GM23248 (cell line): ENCODE results near the gene IGSF21. TPM values are rescaled to one million over a fixed set of nuclear protein-coding genes. Genes with fewer than 3 reads are reported as not detected.

ENCODE experiments used
- DNase-seq: peaks from one replicate; pipeline ENCODE4 v3.0.0-alpha.2; 2015
- H2AFZ ChIP-seq: fragments of 200-600 bp; sonication (generic); 2 replicates; pipeline ENCODE4 v1.6.1; 2016; ENCODE audit warnings: antibody characterized with exemption
- H3F3A ChIP-seq: fragments of 200-600 bp; sonication (generic); 2 replicates; pipeline ENCODE4 v1.6.1; 2016; ENCODE audit warnings: mild to moderate bottlenecking, antibody characterized with exemption, mixed run types; ENCODE audit not compliant: insufficient read depth
- H3K27ac ChIP-seq: fragments of 200-600 bp; sonication (generic); 2 replicates; pipeline ENCODE4 v1.5.1; 2016; ENCODE audit warnings: mild to moderate bottlenecking
- H3K27me3 ChIP-seq: fragments of 200-600 bp; sonication (generic); replicated peaks from 2 replicates; pipeline ENCODE4 v1.6.1; 2016; ENCODE audit warnings: mild to moderate bottlenecking; ENCODE audit not compliant: insufficient read depth
- H3K36me3 ChIP-seq: fragments of 200-600 bp; sonication (generic); 2 replicates; pipeline ENCODE4 v1.6.1; 2016; ENCODE audit warnings: low read depth, mild to moderate bottlenecking
- H3K4me1 ChIP-seq: fragments of 200-600 bp; sonication (generic); 2 replicates; pipeline ENCODE4 v1.6.1; 2016; ENCODE audit warnings: mild to moderate bottlenecking; ENCODE audit not compliant: insufficient read depth
- H3K4me2 ChIP-seq: fragments of 200-600 bp; sonication (generic); one replicate; pipeline ENCODE4 v1.6.1; 2016; ENCODE audit warnings: mild to moderate bottlenecking; ENCODE audit not compliant: unreplicated experiment
- H3K4me3 ChIP-seq: fragments of 200-600 bp; sonication (generic); 2 replicates; pipeline ENCODE4 v1.5.1; 2016; ENCODE audit warnings: mild to moderate bottlenecking
- H3K79me2 ChIP-seq: fragments of 200-600 bp; sonication (generic); 2 replicates; pipeline ENCODE4 v1.6.1; 2016; ENCODE audit warnings: mild to moderate bottlenecking; ENCODE audit not compliant: insufficient read depth
- H3K9ac ChIP-seq: fragments of 200-600 bp; sonication (generic); 2 replicates; pipeline ENCODE4 v1.6.1; 2016; ENCODE audit warnings: mild to moderate bottlenecking
- H3K9me2 ChIP-seq: fragments of 200-600 bp; sonication (generic); 2 replicates; pipeline ENCODE4 v1.6.1; 2016; ENCODE audit warnings: mixed run types, mild to moderate bottlenecking, moderate library complexity; ENCODE audit not compliant: insufficient read depth
- H3K9me3 ChIP-seq: fragments of 200-600 bp; sonication (generic); one replicate; pipeline ENCODE4 v1.6.1; 2017; ENCODE audit warnings: low read depth
- H4K20me1 ChIP-seq: fragments of 200-600 bp; sonication (generic); 2 replicates; pipeline ENCODE4 v1.6.0; 2016; ENCODE audit not compliant: insufficient read depth
- EZH2 ChIP-seq: fragments of 200-600 bp; sonication (generic); IDR thresholded peaks from 2 replicates; pipeline ENCODE4 v1.6.1; 2018; ENCODE audit warnings: antibody characterized with exemption, mild to moderate bottlenecking; ENCODE audit not compliant: insufficient read depth, poor library complexity, severe bottlenecking
- EZH2phosphoT487 ChIP-seq: fragments of 200-600 bp; sonication (generic); IDR thresholded peaks from 2 replicates; pipeline ENCODE4 v1.6.1; 2018; ENCODE audit warnings: antibody characterized with exemption, moderate library complexity, mild to moderate bottlenecking, low read depth; ENCODE audit not compliant: insufficient read depth
- WGBS, 2 experiments: methylation state at CpG; one replicate each; pipeline ENCODE4 v1.1.6; 2015 to 2017; ENCODE audit warnings: low lambda C conversion rate in 2 of 2, low coverage in 1 of 2; ENCODE audit errors: missing lambda C conversion rate in 2 of 2; 5-methylcytosine and 5-hydroxymethylcytosine counted together
- in situ Hi-C: fragments of 300-500 bp; cut with MboI; formaldehyde crosslinking; loops from 2 replicates; pipeline ENCODE4 v1.15.0; 2020
- polyA plus RNA-seq: library from polyadenylated mRNA; unstranded; fragments of >200 nt; fragmentation: Nextera tagmentation; extraction: Ambion mirVana; gene quantifications from 2 replicates; pipeline ENCODE4 v1.2.1, GENCODE V29; 2016
- total RNA-seq: library from RNA; depleted of rRNA; stranded (reverse); fragments of >200 nt; shearing (Covaris generic); gene quantifications from 2 replicates; pipeline ENCODE4 v1.2.3, GENCODE V29; 2014

IGSF21 gene
- total and polyA plus RNA-seq, 2 experiments from 2014 or later = not detected

DNA sequence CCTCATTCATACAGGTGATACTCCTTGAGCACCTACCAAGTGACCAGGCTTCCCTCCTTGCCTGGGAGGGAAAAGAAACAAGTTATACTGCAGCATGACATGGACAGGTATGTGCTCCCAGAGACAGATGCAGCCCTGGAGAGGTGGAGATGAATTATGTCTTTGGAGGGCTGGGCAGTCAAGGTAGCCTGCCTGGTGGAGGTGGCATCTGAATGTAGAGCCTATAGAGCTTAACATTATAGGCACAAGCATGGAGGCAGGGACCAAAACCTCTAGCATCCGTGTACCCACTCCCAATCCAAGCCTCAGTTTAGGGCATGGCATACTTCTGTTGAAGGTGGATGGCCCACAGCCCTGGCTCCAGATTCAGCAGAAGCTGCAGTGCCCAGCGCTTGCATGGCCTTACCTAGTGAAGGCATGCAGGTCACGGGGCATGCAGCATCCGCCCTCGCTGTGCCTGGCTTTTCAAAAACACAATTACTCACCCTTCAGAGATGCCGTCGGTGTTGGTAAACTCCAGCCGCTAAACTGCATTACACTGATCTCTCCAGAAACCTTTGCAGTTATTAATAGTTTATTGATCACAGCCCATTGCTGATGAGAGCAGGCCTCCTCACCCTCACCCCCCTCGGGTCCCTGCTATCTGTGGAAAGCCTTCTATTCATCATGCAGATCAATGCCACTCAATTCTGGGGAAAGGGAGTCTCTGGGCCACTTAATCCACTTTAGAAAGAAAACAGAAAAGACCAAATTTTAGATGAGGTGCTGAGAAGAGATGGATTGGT is 222.1 kb downstream of the IGSF21 start:
- no peaks in the 10 kb centered on the region for H3K9me2 ChIP-seq
- no peaks in the 10 kb centered on the region for H4K20me1 ChIP-seq
- no peaks in the 10 kb centered on the region for H3K4me1 ChIP-seq
- H3K4me2 ChIP-seq = no peak overlapping the region
- H3K79me2 ChIP-seq = no peaks in the 10 kb centered on the region
- no peaks in the 10 kb centered on the region for H3K27me3 ChIP-seq
- H2AFZ ChIP-seq = no peak overlapping the region
- 51 to 60% methylated on average over 7 to 9 of the region's 9 CpGs for WGBS, 2 experiments
- no peak overlapping the region for H3K9ac ChIP-seq
- no peak for DNase-seq
- no peak overlapping the region for H3K27ac ChIP-seq
- no peaks in the 10 kb centered on the region for H3F3A ChIP-seq
- H3K9me3 ChIP-seq = no peaks in the 10 kb centered on the region
- in situ Hi-C loops = no loop called here
- no peaks in the 10 kb centered on the region for H3K36me3 ChIP-seq
- no peak overlapping the region for H3K4me3 ChIP-seq
- TF ChIP-seq EZH2phosphoT487 = no peak
- TF ChIP-seq EZH2 = no peak

- Histone ChIP-seq H3K9ac (no peak overlapping the region), H3K9me3 (no peaks in the 10 kb centered on the region), H2AFZ (no peak overlapping the region), H3K4me2 (no peak overlapping the region), H3K27ac (no peak overlapping the region), H3F3A (no peaks in the 10 kb centered on the region), H3K4me1 (no peaks in the 10 kb centered on the region), H3K79me2 (no peaks in the 10 kb centered on the region), H3K36me3 (no peaks in the 10 kb centered on the region), H4K20me1 (no peaks in the 10 kb centered on the region), H3K4me3 (no peak overlapping the region), H3K27me3 (no peaks in the 10 kb centered on the region), H3K9me2 (no peaks in the 10 kb centered on the region)
- TF ChIP-seq EZH2 (no peak), EZH2phosphoT487 (no peak)
- no peak for DNase-seq
- WGBS, 2 experiments = 27 to 32% methylated on average over 6 of the region's 6 CpGs
- in situ Hi-C loops = no loop called here
These were observed 225.0 kb downstream of the IGSF21 start for GRCh38 chr1:18332576-18332975.

DNA sequence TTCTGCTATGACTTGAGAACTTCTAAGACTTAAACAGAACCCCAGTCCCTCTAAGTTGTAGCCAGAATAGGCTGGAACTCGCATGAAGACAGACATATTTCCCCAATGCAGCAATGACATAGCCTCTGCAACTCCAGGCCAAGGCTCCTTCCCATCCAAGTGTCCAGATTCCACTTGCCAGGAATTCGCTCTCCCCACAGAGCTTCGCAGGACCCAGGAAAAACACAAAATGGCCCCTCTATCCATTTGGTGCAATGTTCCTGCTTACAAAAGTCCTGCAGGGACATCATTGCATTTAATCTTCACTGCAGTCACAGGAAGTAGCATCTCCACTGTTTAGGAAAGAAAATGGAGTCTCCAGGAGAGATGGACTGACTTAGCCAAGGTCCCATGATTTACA is 225.6 kb downstream of the IGSF21 start:
- Histone ChIP-seq H3K4me2 (no peak overlapping the region), H3K79me2 (no peaks in the 10 kb centered on the region), H3K36me3 (no peaks in the 10 kb centered on the region), H3K9me2 (no peaks in the 10 kb centered on the region), H4K20me1 (no peaks in the 10 kb centered on the region), H3K9ac (no peak overlapping the region), H3F3A (no peaks in the 10 kb centered on the region), H3K9me3 (no peaks in the 10 kb centered on the region), H2AFZ (no peak overlapping the region), H3K4me1 (no peaks in the 10 kb centered on the region), H3K27me3 (no peaks in the 10 kb centered on the region), H3K27ac (no peak overlapping the region), H3K4me3 (no peak overlapping the region)
- DNase-seq = no peak
- TF ChIP-seq EZH2phosphoT487 = no peak
- no peak for TF ChIP-seq EZH2
- in situ Hi-C loops = no loop called here
- 33 to 37% methylated on average over 3 of the region's 3 CpGs for WGBS, 2 experiments

DNA sequence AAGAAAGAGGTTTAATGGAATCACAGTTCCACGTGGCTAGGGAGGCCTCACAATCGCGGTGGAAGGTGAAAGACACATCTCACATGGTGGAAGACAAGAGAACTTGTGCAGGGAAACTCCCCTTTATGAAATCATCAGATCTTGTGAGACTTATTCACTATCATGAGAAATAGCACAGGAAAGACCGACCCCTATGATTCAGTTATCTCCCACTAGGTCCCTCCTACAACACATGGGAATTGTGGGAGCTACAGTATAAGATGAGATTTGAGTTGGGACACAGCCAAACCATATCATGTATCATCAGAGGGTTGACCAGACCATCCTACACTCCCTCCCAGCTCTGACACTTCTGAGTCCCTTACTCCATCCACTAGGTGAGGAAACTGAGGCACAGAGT is 229.2 kb downstream of the IGSF21 start:
- TF ChIP-seq EZH2 (no peak), EZH2phosphoT487 (no peak)
- in situ Hi-C loops = no loop called here
- H3F3A ChIP-seq = no peaks in the 10 kb centered on the region
- no peak overlapping the region for H3K27ac ChIP-seq
- H3K4me1 ChIP-seq = no peaks in the 10 kb centered on the region
- H3K4me2 ChIP-seq = no peak overlapping the region
- H3K9me2 ChIP-seq = no peaks in the 10 kb centered on the region
- DNase-seq = no peak
- H3K79me2 ChIP-seq = no peaks in the 10 kb centered on the region
- H3K27me3 ChIP-seq = no peaks in the 10 kb centered on the region
- no peaks in the 10 kb centered on the region for H4K20me1 ChIP-seq
- H3K9ac ChIP-seq = no peak overlapping the region
- H3K9me3 ChIP-seq = no peaks in the 10 kb centered on the region
- no peak overlapping the region for H2AFZ ChIP-seq
- WGBS, 2 experiments = 47 to 51% methylated on average over 4 of the region's 4 CpGs
- no peak overlapping the region for H3K4me3 ChIP-seq
- no peaks in the 10 kb centered on the region for H3K36me3 ChIP-seq
